ENCODE results near the gene TRPM5. TPM values are rescaled to one million over a fixed set of nuclear protein-coding genes. Genes with fewer than 3 reads are reported as not detected.
"Not testable (repeated sequence)": the region's sequence is repeated elsewhere in the genome, so short reads cannot be mapped to it uniquely, and the experiment has no call there.

Gene TRPM5
- total RNA-seq, 4 donors from 2014 or later, result 1.4 to 7.5 (median 4.3) TPM

GRCh38 chr11:2480874-2481220 lies 36.5 kb upstream of the TRPM5 start:
- Histone ChIP-seq H3K27me3 (peaks cover 6% of the 10 kb centered on the region), H3K36me3 (no peaks in the 10 kb centered on the region), H3K9me3 (no peaks in the 10 kb centered on the region), H3K4me1 (no peaks in the 10 kb centered on the region), H3K4me3 (no peak overlapping the region), H3K27ac (no peak overlapping the region)
- in situ Hi-C loops (cut with MboI; ENCODE audit: low pct_ligation_motif_present in 1 of 4, low pct_unique_long_range_greater_than_20kb in 1 of 4, low sequenced_read_pairs in 3 of 4) (no loop called here), intact Hi-C loops (cut with DNase I; ENCODE audit: low total_unique reads) (no loop called here)
- WGBS, 2 donors (ENCODE audit: low coverage in 1 of 2), result 68% methylated on average over 7 of the region's 7 CpGs
- DNase-seq, result no peak
- no peak for TF ChIP-seq POLR2A (IDR thresholded peaks at IDR 0.05)
- no peak for TF ChIP-seq CTCF (IDR thresholded peaks at IDR 0.05)
- TF ChIP-seq POLR2AphosphoS5 (IDR thresholded peaks at IDR 0.05), result no peak
- no peak for TF ChIP-seq EP300 (IDR thresholded peaks at IDR 0.05; ENCODE audit: low read depth)

- H3K9me3 ChIP-seq; H3K27me3 ChIP-seq; H3K4me1 ChIP-seq; H3K4me3 ChIP-seq; H3K27ac ChIP-seq; in situ Hi-C loops (cut with MboI; ENCODE audit: low pct_ligation_motif_present in 1 of 4, low pct_unique_long_range_greater_than_20kb in 1 of 4, low sequenced_read_pairs in 3 of 4); DNase-seq; H3K36me3 ChIP-seq; intact Hi-C loops (cut with DNase I; ENCODE audit: low total_unique reads): not testable (repeated sequence)
- 63 to 67% methylated on average over 6 of the region's 6 CpGs for WGBS, 2 donors (ENCODE audit: low coverage in 1 of 2)
Observed at GRCh38 chr11:2480067-2480873, 36.0 kb upstream of the TRPM5 start.

- in situ Hi-C loops (cut with MboI; ENCODE audit: low pct_ligation_motif_present in 1 of 4, low pct_unique_long_range_greater_than_20kb in 1 of 4, low sequenced_read_pairs in 3 of 4), result no loop called here
- intact Hi-C loops (cut with DNase I; ENCODE audit: low total_unique reads), result no loop called here
- H3K4me3 ChIP-seq, result no peak overlapping the region
Observed at GRCh38 chr11:2477936-2478335, 33.6 kb upstream of the TRPM5 start.

GRCh38 chr11:2477254-2477653 lies 32.9 kb upstream of the TRPM5 start:
- no peaks in the 10 kb centered on the region for H3K36me3 ChIP-seq
- no peak overlapping the region for H3K4me3 ChIP-seq
- no peaks in the 10 kb centered on the region for H3K9me3 ChIP-seq
- in situ Hi-C loops (cut with MboI; ENCODE audit: low pct_ligation_motif_present in 1 of 4, low pct_unique_long_range_greater_than_20kb in 1 of 4, low sequenced_read_pairs in 3 of 4), result no loop called here
- H3K4me1 ChIP-seq, result peaks cover 0 to 4% (median 1%) of the 10 kb centered on the region in 4 donors
- intact Hi-C loops (cut with DNase I; ENCODE audit: low total_unique reads), result no loop called here
- TF ChIP-seq EP300 (IDR thresholded peaks at IDR 0.05; ENCODE audit: low read depth) (no peak), POLR2A (IDR thresholded peaks at IDR 0.05) (no peak), POLR2AphosphoS5 (IDR thresholded peaks at IDR 0.05) (no peak), CTCF (IDR thresholded peaks at IDR 0.05) (no peak)
- no peaks in the 10 kb centered on the region for H3K27me3 ChIP-seq
- 60 to 69% methylated on average over 3 of the region's 3 CpGs for WGBS, 2 donors (ENCODE audit: low coverage in 1 of 2)
- no peak overlapping the region for H3K27ac ChIP-seq
- DNase-seq, result no peak

More at GRCh38 chr11:2477936-2478335, 33.6 kb upstream of the TRPM5 start:
- Histone ChIP-seq H3K27me3 (no peaks in the 10 kb centered on the region), H3K9me3 (no peaks in the 10 kb centered on the region), H3K27ac (no peak overlapping the region), H3K36me3 (no peaks in the 10 kb centered on the region), H3K4me1 (peaks cover 0 to 4% (median 1%) of the 10 kb centered on the region in 4 donors)
- 80% methylated on average over 8 of the region's 8 CpGs; no CpG with 5 or more reads in 1 of the 2 donors for WGBS, 2 donors (ENCODE audit: low coverage in 1 of 2)
- no peak for DNase-seq
- TF ChIP-seq CTCF (IDR thresholded peaks at IDR 0.05), result no peak

Measured in transverse colon (tissue), 4 donors.